Measurements from ENCODE around the gene KIAA1671.
"Not testable (repeated sequence)": the region's sequence is repeated elsewhere in the genome, so short reads cannot be mapped to it uniquely, and the experiment has no call there.

Gene KIAA1671

GRCh38 chr22:25223269-25223850 lies 270.8 kb downstream of the KIAA1671 start:
- TF ChIP-seq CTCF (IDR thresholded peaks at IDR 0.05; ENCODE audit: borderline replicate concordance, control extremely low read depth, extremely low read depth, insufficient read depth, missing control alignments), result no peak
- DNase-seq (ENCODE audit: low spot score), result no peak
- in situ Hi-C loops (cut with MboI; ENCODE audit: low sequenced_read_pairs, unreplicated experiment), result no loop called here

- no peak for DNase-seq (ENCODE audit: low spot score)
- in situ Hi-C loops (cut with MboI; ENCODE audit: low sequenced_read_pairs, unreplicated experiment), result no loop called here
- no peak for TF ChIP-seq CTCF (IDR thresholded peaks at IDR 0.05; ENCODE audit: borderline replicate concordance, control extremely low read depth, extremely low read depth, insufficient read depth, missing control alignments)
Observed at GRCh38 chr22:25228822-25229221, 276.3 kb downstream of the KIAA1671 start.

- in situ Hi-C loops (cut with MboI; ENCODE audit: low sequenced_read_pairs, unreplicated experiment); DNase-seq (ENCODE audit: low spot score): not testable (repeated sequence)
Observed at GRCh38 chr22:25230760-25231159, 278.2 kb downstream of the KIAA1671 start.

- no peak for TF ChIP-seq CTCF (IDR thresholded peaks at IDR 0.05; ENCODE audit: borderline replicate concordance, control extremely low read depth, extremely low read depth, insufficient read depth, missing control alignments)
- DNase-seq (ENCODE audit: low spot score), result no peak
- in situ Hi-C loops (cut with MboI; ENCODE audit: low sequenced_read_pairs, unreplicated experiment), result no loop called here
Observed at GRCh38 chr22:25232301-25232700, 279.8 kb downstream of the KIAA1671 start.

- in situ Hi-C loops (cut with MboI; ENCODE audit: low sequenced_read_pairs, unreplicated experiment); DNase-seq (ENCODE audit: low spot score): not testable (repeated sequence)
Observed at GRCh38 chr22:25233706-25234105, 281.2 kb downstream of the KIAA1671 start.

GRCh38 chr22:25235547-25236290 lies 283.2 kb downstream of the KIAA1671 start:
- DNase-seq (ENCODE audit: low spot score), result peak; percentile 99
- TF ChIP-seq CTCF (IDR thresholded peaks at IDR 0.05; ENCODE audit: borderline replicate concordance, control extremely low read depth, extremely low read depth, insufficient read depth, missing control alignments), result peak; percentile 72
- in situ Hi-C loops (cut with MboI; ENCODE audit: low sequenced_read_pairs, unreplicated experiment), result no loop called here

- in situ Hi-C loops (cut with MboI; ENCODE audit: low sequenced_read_pairs, unreplicated experiment), result no loop called here
- DNase-seq (ENCODE audit: low spot score), result no peak
- no peak for TF ChIP-seq CTCF (IDR thresholded peaks at IDR 0.05; ENCODE audit: borderline replicate concordance, control extremely low read depth, extremely low read depth, insufficient read depth, missing control alignments)
Observed at GRCh38 chr22:25236417-25236816, 283.9 kb downstream of the KIAA1671 start.

All from GM13976 (cell line).